GM12878 (cell line): ENCODE data around the gene GZF1. TPM values are rescaled to one million over a fixed set of nuclear protein-coding genes. Genes with fewer than 3 reads are reported as not detected.
A peak's percentile ranks its signal among the peaks of the same experiment; 100 is the strongest.

Source experiments
- ATAC-seq: fragments of 200-7000 bp; cut with Tn5 transposase; 3 replicates; pipeline ENCODE4 v1.9.1; 2020; ENCODE audit warnings: mild to moderate bottlenecking, moderate library complexity
- BruUV-seq: library from RNA; stranded (reverse); fragments of 400-500 nt; replicated peaks from 2 replicates; lab custom pipeline; 2021; lab: Mats Ljungman, UMichigan
- CTCF ChIA-PET: fragments of 300-600 bp; sonication (Branson Sonifier 250); formaldehyde crosslinking; extraction: SDS; loops from one replicate; lab custom pipeline; 2021; ENCODE audit warnings: inconsistent platforms; lab: Yijun Ruan, JAX
- POLR2A ChIA-PET: fragments of 350-600 bp; formaldehyde crosslinking; extraction: SDS; loops from one replicate; lab custom pipeline; 2021; ENCODE audit warnings: inconsistent platforms; lab: Charles Lee
- RAD21 ChIA-PET: fragments of 300-600 bp; sonication (Branson Sonifier 250); formaldehyde crosslinking; loops from one replicate; lab custom pipeline; 2023; ENCODE audit warnings: antibody characterized with exemption; ENCODE audit not compliant: unreplicated experiment; lab: Charles Lee
- SMC1A ChIA-PET: fragments of 300-600 bp; sonication (Branson Sonifier 250); formaldehyde crosslinking; loops from one replicate; lab custom pipeline; 2023; ENCODE audit not compliant: unreplicated experiment, uncharacterized antibody; lab: Charles Lee
- DNase-seq: peaks from one replicate; pipeline ENCODE4 v3.0.0-alpha.2; 2011; ENCODE audit warnings: low read depth, low spot score
- FAIRE-seq: peaks from 3 replicates; lab custom pipeline; 2011; peaks lifted over from hg19 to GRCh38; lab: Jason Lieb, UNC
- H2AFZ ChIP-seq: 2 replicates; pipeline ENCODE4 v1.6.0; 2011; ENCODE audit warnings: low read depth, low read length, control low read depth; ENCODE audit not compliant: control insufficient read depth
- H3K27ac ChIP-seq: 2 replicates; pipeline ENCODE4 v1.5.1; 2011; ENCODE audit warnings: control low read depth; ENCODE audit not compliant: control insufficient read depth, insufficient read depth
- H3K27me3 ChIP-seq, 2 experiments: replicated peaks in 1 of 2; 2 replicates each; pipeline versions ENCODE4 v1.6.0 to v1.6.1; 2011; ENCODE audit warnings: low read length in 1 of 2; ENCODE audit not compliant: control insufficient read depth in 2 of 2, insufficient read depth in 2 of 2
- H3K36me3 ChIP-seq, 2 experiments: 2 replicates each; pipeline ENCODE4 v1.5.1; 2011; ENCODE audit warnings: low read length in 1 of 2; ENCODE audit not compliant: control insufficient read depth in 2 of 2, insufficient read depth in 2 of 2
- H3K4me1 ChIP-seq: 2 replicates; pipeline ENCODE4 v1.6.1; 2011; ENCODE audit warnings: mild to moderate bottlenecking, low read length, moderate library complexity, mixed read lengths; ENCODE audit not compliant: control insufficient read depth, insufficient read depth
- H3K4me2 ChIP-seq: 2 replicates; pipeline ENCODE4 v1.6.0; 2011; ENCODE audit warnings: control low read depth; ENCODE audit not compliant: control insufficient read depth, insufficient read depth
- H3K4me3 ChIP-seq: fragments of 200-600 bp; sonication (generic); 2 replicates; pipeline ENCODE4 v1.5.1; 2016
- H3K79me2 ChIP-seq: 2 replicates; pipeline ENCODE4 v1.6.0; 2011; ENCODE audit warnings: low read length; ENCODE audit not compliant: control insufficient read depth, insufficient read depth
- H3K9ac ChIP-seq: 2 replicates; pipeline ENCODE4 v1.8.0; 2011; ENCODE audit warnings: low read length, control low read depth, mixed read lengths; ENCODE audit not compliant: control insufficient read depth, insufficient read depth
- H3K9me3 ChIP-seq: replicated peaks from 3 replicates; pipeline ENCODE4 v1.5.1; 2011; ENCODE audit warnings: mild to moderate bottlenecking, low read length; ENCODE audit not compliant: control insufficient read depth, insufficient read depth
- H4K20me1 ChIP-seq: 2 replicates; pipeline ENCODE4 v1.6.0; 2011; ENCODE audit not compliant: control insufficient read depth, insufficient read depth
- BHLHE40 ChIP-seq, 2 experiments: fragments of 450-650 bp in 1 of 2; IDR thresholded peaks; 2 replicates each; pipeline ENCODE4 v1.6.1; 2011 to 2017; ENCODE audit warnings: low read depth in 2 of 2, borderline replicate concordance in 1 of 2, improper control_type of control experiment in 1 of 2, low read length in 1 of 2, mild to moderate bottlenecking in 1 of 2
- CBFB ChIP-seq: IDR thresholded peaks from 2 replicates; pipeline ENCODE4 v1.6.1; 2016; ENCODE audit warnings: antibody characterized with exemption, low read depth
- CHD2 ChIP-seq: IDR thresholded peaks from 2 replicates; pipeline ENCODE4 v1.6.1; 2011; ENCODE audit warnings: low read depth, low read length, improper control_type of control experiment, borderline replicate concordance
- CREB1 ChIP-seq: IDR thresholded peaks from 2 replicates; pipeline ENCODE4 v1.6.1; 2012; ENCODE audit warnings: low read depth, mild to moderate bottlenecking, inconsistent platforms
- FOS ChIP-seq: IDR thresholded peaks from 3 replicates; pipeline ENCODE4 v1.6.1; 2011; ENCODE audit warnings: borderline replicate concordance; ENCODE audit not compliant: insufficient read length; ENCODE audit errors: extremely low read depth
- IRF5 ChIP-seq: fragments of 450-650 bp; IDR thresholded peaks from 2 replicates; pipeline ENCODE4 v1.6.1; 2017; ENCODE audit warnings: borderline replicate concordance
- MTA3 ChIP-seq: IDR thresholded peaks from 2 replicates; pipeline ENCODE4 v1.6.1; 2012; ENCODE audit warnings: low read length, inconsistent platforms, borderline replicate concordance
- NFXL1 ChIP-seq: fragments of 450-650 bp; IDR thresholded peaks from 2 replicates; pipeline ENCODE4 v1.6.1; 2017; ENCODE audit warnings: antibody characterized with exemption, mild to moderate bottlenecking, borderline replicate concordance
- NFYA ChIP-seq: IDR thresholded peaks from 2 replicates; pipeline ENCODE4 v1.6.1; 2011; ENCODE audit warnings: low read depth, mild to moderate bottlenecking, low read length, improper control_type of control experiment, borderline replicate concordance
- NFYB ChIP-seq: IDR thresholded peaks from 2 replicates; pipeline ENCODE4 v1.6.1; 2011; ENCODE audit warnings: low read depth, mild to moderate bottlenecking, low read length, improper control_type of control experiment, moderate library complexity; ENCODE audit not compliant: insufficient read depth
- PAX5 ChIP-seq: IDR thresholded peaks from 2 replicates; pipeline ENCODE4 v1.6.1; 2011; ENCODE audit warnings: low read depth, low read length, borderline replicate concordance
- SIN3A ChIP-seq: IDR thresholded peaks from 2 replicates; pipeline ENCODE4 v1.6.1; 2012; ENCODE audit warnings: low read depth, low read length, improper control_type of control experiment
- SIX5 ChIP-seq: IDR thresholded peaks from 2 replicates; pipeline ENCODE4 v1.6.1; 2011; ENCODE audit warnings: mild to moderate bottlenecking, low read depth, low read length, moderate library complexity; ENCODE audit not compliant: severe bottlenecking
- USF1 ChIP-seq: IDR thresholded peaks from 2 replicates; pipeline ENCODE4 v1.6.1; 2011; ENCODE audit warnings: borderline replicate concordance, low read depth, mild to moderate bottlenecking, moderate library complexity, mixed read lengths, low read length; ENCODE audit not compliant: insufficient read depth; ENCODE audit errors: extremely low read length
- YY1 ChIP-seq: IDR thresholded peaks from 2 replicates; pipeline ENCODE4 v1.6.1; 2011; ENCODE audit warnings: low read depth, mild to moderate bottlenecking, low read length
- WGBS: methylation state at CpG from one replicate; pipeline ENCODE4 v1.1.6; 2016; ENCODE audit warnings: low lambda C conversion rate; ENCODE audit not compliant: insufficient replicate concordance, insufficient coverage; ENCODE audit errors: missing lambda C conversion rate; 5-methylcytosine and 5-hydroxymethylcytosine counted together
- in situ Hi-C: fragments of 300-500 bp; cut with MboI; formaldehyde crosslinking; loops from 9 replicates; pipeline ENCODE4 v1.14.3; 2018; ENCODE audit warnings: mixed read lengths
- intact Hi-C: fragments of 100-400 bp; cut with micrococcal nuclease; formaldehyde crosslinking; loops from one replicate; pipeline ENCODE4 v1.14.2; 2022; ENCODE audit not compliant: unreplicated experiment
- polyA plus RNA-seq, 11 experiments: library from polyadenylated mRNA; depleted of rRNA in 4 of 11; unstranded in 6 of 11; stranded (reverse) in 5 of 11; fragments of >200 nt; fragmentation: Nextera tagmentation in 4 of 11; fragmentation: Illumina TruSeq in 1 of 11; extraction: Ambion mirVana in 4 of 11; extraction: Trizol in 1 of 11; gene quantifications; 1 replicate in 1 of 11; 2 replicates in 10 of 11; pipeline versions ENCODE4 v1.2.1 to v1.2.3, GENCODE V29; 2011 to 2016; ENCODE audit warnings: inconsistent platforms in 2 of 11, missing spikeins in 2 of 11, low read depth in 1 of 11
- total RNA-seq, 4 experiments: library from RNA; depleted of rRNA in 3 of 4; stranded (reverse); fragments of >200 nt in 3 of 4; fragmentation: Illumina TruSeq in 1 of 4; extraction: Trizol in 1 of 4; gene quantifications; 2 replicates each; pipeline versions ENCODE4 v1.2.1 to v1.2.3, GENCODE V29; 2013 to 2021

Gene GZF1
- total and polyA plus RNA-seq, 10 of the 15 experiments (the other 5 are each of a cell fraction or from before 2014, with no cell fraction given): 2.2 to 19.5 (median 9.7) TPM

GRCh38 chr20:23419995-23420901, 58.3 kb downstream of the GZF1 start (continued):
- TF ChIP-seq BHLHE40 (IDR thresholded peaks at IDR 0.05; ENCODE audit: borderline replicate concordance in 1 of 2, low read depth in 2 of 2, low read length in 1 of 2) (0 out of 4 replicates have a peak, but pooled peaks of 1 of the 2 experiments have one; percentile 4), SIX5 (no peak)

DNA sequence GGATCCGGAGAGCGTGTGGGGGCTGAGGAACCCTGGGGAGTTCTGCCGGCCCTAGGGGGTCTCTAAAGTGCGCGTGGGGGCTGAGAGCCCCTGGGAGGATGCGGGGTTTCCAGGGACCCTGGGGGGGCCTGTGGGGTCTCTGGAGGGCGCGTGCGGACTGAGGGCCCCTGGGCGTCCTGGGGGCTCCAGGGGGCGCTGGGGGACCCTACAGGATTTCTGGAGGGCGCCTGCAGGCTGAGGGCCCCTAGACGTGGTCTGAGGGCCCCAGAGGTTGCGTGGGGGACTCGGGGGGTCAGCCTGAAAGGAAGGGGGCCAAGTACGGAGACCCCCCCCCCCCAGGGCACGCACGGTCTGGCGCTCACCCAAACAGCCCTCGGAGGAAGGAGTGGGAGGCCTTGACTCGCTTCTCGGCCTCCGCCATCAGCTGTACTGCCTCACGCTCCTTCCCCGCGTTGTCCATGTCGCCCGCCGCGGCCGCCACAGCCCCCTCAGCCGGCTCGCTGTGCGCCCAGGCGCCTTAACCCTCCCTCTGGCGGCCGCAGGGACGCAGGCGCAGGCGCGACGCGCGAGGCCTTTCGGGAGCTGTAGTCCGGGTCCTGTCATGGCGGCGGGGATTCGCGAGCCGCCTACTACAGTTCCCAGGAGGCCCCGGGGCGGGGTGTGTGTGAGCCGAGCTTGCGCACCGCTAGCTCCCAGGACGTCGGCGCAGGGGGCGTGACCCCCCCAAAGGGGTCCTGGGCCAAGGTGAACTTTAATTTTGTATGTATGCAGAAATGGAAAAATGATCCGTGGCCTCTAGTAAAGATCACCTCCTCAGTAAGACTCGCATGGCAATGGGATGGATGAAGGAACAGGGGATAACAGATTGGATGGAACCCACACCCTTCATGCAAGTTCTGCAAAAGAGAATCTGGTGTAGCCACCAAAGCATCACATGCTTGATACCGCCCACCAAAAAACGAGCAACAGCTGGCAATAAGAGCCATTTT, 59.3 kb downstream of the GZF1 start, which contains the start of gene NAPB:
Gene NAPB (minus strand): TSS at position 546 of the 989 bp plus-strand sequence. CDS start 86 bp downstream, at position 460.
- no TSS peak for BruUV-seq
- ATAC-seq (peak; percentile 99), FAIRE-seq (peak; percentile 7), DNase-seq (peak; percentile 68)
- POLR2A ChIA-PET: interaction anchor here (0.7 to 5.3 kb wide), 6 partner anchors 14 to 503 kb away, joined by 3 to 36 read pairs (median 4); partner anchors contain the start of gene NXT1
- intact Hi-C loops (loop anchor here (1.0 kb wide), 1 partner anchor 58 kb away; no protein-coding TSS in a partner anchor), in situ Hi-C loops (no loop called here)
- peaks cover 11% of the 10 kb centered on the region for H3K4me1 ChIP-seq
- peak within 1 kb of the TSS; percentile 91 for H3K4me3 ChIP-seq
- peak within 1 kb of the TSS; percentile 90 for H3K4me2 ChIP-seq
- H3K27ac ChIP-seq: peak within 1 kb of the TSS; percentile 86
- RAD21 ChIA-PET: interaction anchor here (0.5 to 1.6 kb wide), 9 partner anchors 14 to 226 kb away, joined by 3 to 15 read pairs (median 3); partner anchors contain the start of gene NXT1
- H2AFZ ChIP-seq: peak within 1 kb of the TSS; percentile 92
- H3K79me2 ChIP-seq: peaks cover 35% of the 10 kb centered on the region
- under 1% methylated on average over 52 of the region's 64 CpGs for WGBS
- SMC1A ChIA-PET: interaction anchor here (0.9 to 2.2 kb wide), 4 partner anchors 12 to 71 kb away, joined by 3 to 10 read pairs (median 6); partner anchors contain the start of gene NXT1
- no peaks in the 10 kb centered on the region for H4K20me1 ChIP-seq
- no peaks in the 10 kb centered on the region for H3K36me3 ChIP-seq
- peak within 1 kb of the TSS; percentile 75 for H3K9ac ChIP-seq
- no peaks in the 10 kb centered on the region for H3K27me3 ChIP-seq
- CTCF ChIA-PET: interaction anchor here (0.7 to 9.4 kb wide), 9 partner anchors 10 to 1946 kb away, joined by 3 to 56 read pairs (median 7); partner anchors contain the start of gene NXT1
- no peaks in the 10 kb centered on the region for H3K9me3 ChIP-seq
- TF ChIP-seq CHD2 (peak; percentile 56; the same call in 1 of the 2 replicates), MTA3 (no peak), CBFB (no peak), NFXL1 (no peak), FOS (no peak), USF1 (no peak), IRF5 (no peak), NFYA (no peak), SIN3A (no peak; the same call in 1 of the 2 replicates), CREB1 (peak; percentile 79), NFYB (no peak), BHLHE40 (IDR thresholded peaks at IDR 0.05; ENCODE audit: borderline replicate concordance in 1 of 2, low read depth in 2 of 2, low read length in 1 of 2) (peak; percentile 24 to 26; a peak in 1 of 4 replicates), YY1 (peak; percentile 98), PAX5 (peak; percentile 92)
